OCI-LY7 (cell line): ENCODE results near the gene DNM3.

Experiments used
- CTCF ChIP-seq: fragments of 200-600 bp; sonication (generic); conservative IDR thresholded peaks from 2 replicates; pipeline ENCODE4 v1.5.1; 2014; ENCODE audit warnings: mild to moderate bottlenecking, antibody characterized with exemption, low read length, moderate library complexity, mixed read lengths
- EZH2phosphoT487 ChIP-seq: fragments of 200-600 bp; sonication (generic); IDR thresholded peaks from 2 replicates; pipeline ENCODE4 v1.6.1; 2018; ENCODE audit warnings: low read depth, borderline replicate concordance, mild to moderate bottlenecking, mixed run types, antibody characterized with exemption, low read length, moderate library complexity, mixed read lengths

DNA sequence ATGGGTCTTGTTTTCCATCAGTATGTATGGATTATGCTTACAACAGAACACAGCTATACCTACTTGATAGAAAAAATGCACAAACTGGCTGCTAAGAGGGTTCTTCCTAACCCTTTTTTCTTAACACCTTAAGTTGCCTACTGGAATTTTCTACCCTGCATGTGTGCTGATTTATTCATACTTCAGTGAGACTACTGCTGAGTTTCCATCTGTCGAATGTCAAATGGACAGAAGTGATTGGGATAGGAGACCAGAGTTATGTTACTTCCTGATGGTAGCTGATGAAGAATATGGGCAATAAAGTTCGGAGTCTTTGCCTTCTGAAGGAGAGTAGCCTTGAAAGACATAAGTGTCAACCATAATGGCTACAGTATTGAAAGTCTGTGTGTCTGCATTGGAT lies 6.5 kb upstream of the DNM3 start:
- TF ChIP-seq CTCF (no peak), EZH2phosphoT487 (no peak)
